WTC11 (cell line): ENCODE data around the gene QRFPR. TPM values are rescaled to one million over a fixed set of nuclear protein-coding genes. Genes with fewer than 3 reads are reported as not detected.

Experiments used
- ATAC-seq: fragments of 200-7000 bp; cut with Tn5 transposase; 2 replicates; pipeline ENCODE4 v1.10.0; 2021; ENCODE audit warnings: mild to moderate bottlenecking, moderate library complexity
- CTCF ChIA-PET: fragments of 300-600 bp; sonication (Branson Sonifier 250); formaldehyde crosslinking; loops from one replicate; lab custom pipeline; 2021; ENCODE audit warnings: antibody characterized with exemption; lab: Charles Lee
- POLR2A ChIA-PET: fragments of 350-600 bp; sonication (Branson Sonifier 250); formaldehyde crosslinking; loops from one replicate; lab custom pipeline; 2021; ENCODE audit warnings: antibody characterized with exemption; lab: Charles Lee
- DNase-seq: peaks from one replicate; pipeline ENCODE4 v3.0.0; 2021; ENCODE audit warnings: low spot score
- H3K27ac Mint-ChIP-seq: 2 replicates; pipeline ENCODE4 v1.8.0; 2021; ENCODE audit warnings: mixed read lengths
- H3K27me3 Mint-ChIP-seq: 2 replicates; pipeline ENCODE4 v1.8.0; 2021; ENCODE audit warnings: low read depth, mild to moderate bottlenecking, moderate library complexity, mixed read lengths
- H3K36me3 Mint-ChIP-seq: 2 replicates; pipeline ENCODE4 v1.8.0; 2021; ENCODE audit warnings: mixed read lengths
- H3K4me1 Mint-ChIP-seq: 2 replicates; pipeline ENCODE4 v1.8.0; 2022; ENCODE audit warnings: mixed read lengths
- H3K4me3 Mint-ChIP-seq: 2 replicates; pipeline ENCODE4 v1.8.0; 2021; ENCODE audit warnings: mild to moderate bottlenecking, moderate library complexity, mixed read lengths
- H3K9me3 Mint-ChIP-seq: 2 replicates; pipeline ENCODE4 v1.8.0; 2021; ENCODE audit warnings: mixed read lengths
- ARID4B ChIP-seq: sonication (generic); formaldehyde crosslinking; IDR thresholded peaks from 2 replicates; pipeline ENCODE4 v1.8.0; 2023; ENCODE audit warnings: missing genetic modification reagents, mild to moderate bottlenecking, borderline replicate concordance
- ATF3 ChIP-seq: sonication (generic); formaldehyde crosslinking; conservative IDR thresholded peaks from 2 replicates; pipeline ENCODE4 v1.8.1; 2022; ENCODE audit warnings: mild to moderate bottlenecking, missing genetic modification reagents
- CDX4 ChIP-seq: fragments of 250-450 bp; sonication (Bioruptor Pico); IDR thresholded peaks from 2 replicates; pipeline ENCODE4 v1.9.0; 2021; ENCODE audit warnings: moderate library complexity, mild to moderate bottlenecking, inconsistent platforms, borderline replicate concordance
- CTCF ChIP-seq: fragments of 200-600 bp; IDR thresholded peaks from 2 replicates; pipeline ENCODE4 v1.8.0; 2022; ENCODE audit warnings: antibody characterized with exemption
- E2F5 ChIP-seq: sonication (generic); formaldehyde crosslinking; IDR thresholded peaks from 2 replicates; pipeline ENCODE4 v1.8.1; 2022; ENCODE audit warnings: mild to moderate bottlenecking, moderate library complexity, missing genetic modification reagents
- FOXJ3 ChIP-seq: sonication (generic); formaldehyde crosslinking; IDR thresholded peaks from 2 replicates; pipeline ENCODE4 v1.9.0; 2021; ENCODE audit warnings: missing genetic modification reagents, mild to moderate bottlenecking, borderline replicate concordance
- GABPB1 ChIP-seq: sonication (generic); formaldehyde crosslinking; IDR thresholded peaks from 2 replicates; pipeline ENCODE4 v1.8.1; 2023; ENCODE audit warnings: mild to moderate bottlenecking, missing genetic modification reagents
- HMGA2 ChIP-seq: fragments of 250-450 bp; sonication (Bioruptor Pico); IDR thresholded peaks from 2 replicates; pipeline ENCODE4 v1.4.0; 2021; ENCODE audit warnings: mild to moderate bottlenecking, moderate library complexity
- HMGXB4 ChIP-seq: sonication (generic); formaldehyde crosslinking; IDR thresholded peaks from 2 replicates; pipeline ENCODE4 v1.8.1; 2023; ENCODE audit warnings: mild to moderate bottlenecking, moderate library complexity, missing genetic modification reagents
- IRF1 ChIP-seq: sonication (generic); formaldehyde crosslinking; IDR thresholded peaks from 2 replicates; pipeline ENCODE4 v1.8.0; 2023; ENCODE audit warnings: missing genetic modification reagents
- NR3C1 ChIP-seq: sonication (generic); formaldehyde crosslinking; conservative IDR thresholded peaks from 2 replicates; pipeline ENCODE4 v1.8.1; 2023; ENCODE audit warnings: low read depth, mild to moderate bottlenecking, missing genetic modification reagents
- RORB ChIP-seq: fragments of 250-450 bp; sonication (Bioruptor Pico); IDR thresholded peaks from 2 replicates; pipeline ENCODE4 v1.9.0; 2021; ENCODE audit warnings: mild to moderate bottlenecking
- SMAD3 ChIP-seq: sonication (generic); formaldehyde crosslinking; IDR thresholded peaks from 2 replicates; pipeline ENCODE4 v1.8.0; 2022; ENCODE audit warnings: missing genetic modification reagents, mild to moderate bottlenecking, borderline replicate concordance
- SOX15 ChIP-seq: fragments of 250-450 bp; sonication (Bioruptor Pico); IDR thresholded peaks from 2 replicates; pipeline ENCODE4 v1.9.0; 2021; ENCODE audit warnings: mild to moderate bottlenecking
- ZBTB43 ChIP-seq: sonication (generic); formaldehyde crosslinking; IDR thresholded peaks from 2 replicates; pipeline ENCODE4 v1.8.1; 2023; ENCODE audit warnings: mild to moderate bottlenecking, missing genetic modification reagents
- ZNF219 ChIP-seq: sonication (generic); formaldehyde crosslinking; IDR thresholded peaks from 2 replicates; pipeline ENCODE4 v1.8.0; 2023; ENCODE audit warnings: missing genetic modification reagents, mild to moderate bottlenecking, borderline replicate concordance
- ZNF416 ChIP-seq: fragments of 250-450 bp; sonication (Bioruptor Pico); IDR thresholded peaks from 2 replicates; pipeline ENCODE4 v1.9.0; 2021; ENCODE audit warnings: mild to moderate bottlenecking, inconsistent platforms
- ZNF512 ChIP-seq: sonication (generic); formaldehyde crosslinking; IDR thresholded peaks from 2 replicates; pipeline ENCODE4 v1.8.1; 2022; ENCODE audit warnings: missing genetic modification reagents, borderline replicate concordance
- total RNA-seq: library from RNA; stranded (reverse); gene quantifications from 3 replicates; pipeline ENCODE4 v1.2.3, GENCODE V29; 2021

Gene QRFPR
- total RNA-seq, 1 experiment from 2014 or later = 0.68 TPM

- TF ChIP-seq IRF1 (CRISPR knock-in tag) (no peak), HMGA2 (CRISPR knock-in tag) (no peak), ZNF416 (CRISPR knock-in tag) (no peak), E2F5 (CRISPR knock-in tag) (no peak)
These were observed 4.7 kb downstream of the QRFPR start (continued) for GRCh38 chr4:121376097-121376496.

GRCh38 chr4:121375262-121375661, 5.6 kb downstream of the QRFPR start:
- no peak for DNase-seq
- H3K36me3 Mint-ChIP-seq = no peaks in the 10 kb centered on the region
- ATAC-seq = no peak

More at GRCh38 chr4:121375262-121375661, 5.6 kb downstream of the QRFPR start:
- Mint-ChIP-seq H3K27ac (no peak overlapping the region), H3K27me3 (peaks cover 24% of the 10 kb centered on the region), H3K9me3 (no peaks in the 10 kb centered on the region), H3K4me1 (peaks cover 9% of the 10 kb centered on the region), H3K4me3 (no peak overlapping the region)
- ChIA-PET CTCF (interaction anchor here (1.9 kb wide), 1 partner anchor 47 kb away, joined by 8 read pairs; no protein-coding TSS in a partner anchor), POLR2A (no interaction called here)
- TF ChIP-seq ATF3 (CRISPR knock-in tag) = no peak
- TF ChIP-seq ZBTB43 (CRISPR knock-in tag) = no peak
- TF ChIP-seq CDX4 = no peak
- no peak for TF ChIP-seq GABPB1 (CRISPR knock-in tag)
- TF ChIP-seq SMAD3 (CRISPR knock-in tag) = no peak
- TF ChIP-seq E2F5 (CRISPR knock-in tag) = no peak
- no peak for TF ChIP-seq RORB
- TF ChIP-seq SOX15 (CRISPR knock-in tag) = no peak
- TF ChIP-seq FOXJ3 (CRISPR knock-in tag) = no peak
- TF ChIP-seq ZNF512 (CRISPR knock-in tag) = no peak
- no peak for TF ChIP-seq ZNF219 (CRISPR knock-in tag)
- TF ChIP-seq NR3C1 (CRISPR knock-in tag) = no peak
- TF ChIP-seq ARID4B (CRISPR knock-in tag) = no peak
- no peak for TF ChIP-seq HMGXB4 (CRISPR knock-in tag)
- no peak for TF ChIP-seq CTCF
